Activated T-cell treated with anti-CD3 and anti-CD28 coated beads for 1 hour (primary cell): ENCODE data around the gene GIMAP7.
"Not testable (repeated sequence)": the region's sequence is repeated elsewhere in the genome, so short reads cannot be mapped to it uniquely, and the experiment has no call there.

Experiments used
- DNase-seq: peaks from one replicate; pipeline ENCODE4 v3.0.0-alpha.2; 2020; ENCODE audit warnings: low read depth

GIMAP7 gene

GRCh38 chr7:150514748-150515222 lies at the start of gene GIMAP7:
Gene GIMAP7 (plus strand): TSS chr7:150514872. CDS start chr7:150519975, 5,103 bp downstream.
- peak; percentile 44 for DNase-seq

GRCh38 chr7:150464962-150465361 lies 49.7 kb upstream of the GIMAP7 start:
- DNase-seq: no peak

DNA sequence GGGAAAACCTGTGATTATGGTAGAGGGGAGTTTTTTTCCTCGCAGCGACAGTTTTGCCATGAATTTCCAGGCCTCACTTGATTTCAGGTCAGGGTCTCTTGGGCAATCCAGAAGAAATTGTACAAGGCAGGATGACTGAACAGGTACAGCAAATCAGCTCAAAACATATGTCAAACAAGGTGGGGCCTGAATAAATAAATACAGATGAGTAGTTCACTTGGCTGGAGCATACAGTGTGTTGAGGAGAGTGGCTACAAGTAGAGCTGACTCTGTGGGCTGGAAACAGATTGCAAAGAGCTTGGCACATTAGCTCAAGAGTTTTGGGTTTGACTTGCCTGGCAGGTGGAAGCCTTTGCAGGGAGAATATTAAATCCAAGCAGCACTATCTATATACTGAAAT lies 49.3 kb upstream of the GIMAP7 start:
- no peak for DNase-seq

DNA sequence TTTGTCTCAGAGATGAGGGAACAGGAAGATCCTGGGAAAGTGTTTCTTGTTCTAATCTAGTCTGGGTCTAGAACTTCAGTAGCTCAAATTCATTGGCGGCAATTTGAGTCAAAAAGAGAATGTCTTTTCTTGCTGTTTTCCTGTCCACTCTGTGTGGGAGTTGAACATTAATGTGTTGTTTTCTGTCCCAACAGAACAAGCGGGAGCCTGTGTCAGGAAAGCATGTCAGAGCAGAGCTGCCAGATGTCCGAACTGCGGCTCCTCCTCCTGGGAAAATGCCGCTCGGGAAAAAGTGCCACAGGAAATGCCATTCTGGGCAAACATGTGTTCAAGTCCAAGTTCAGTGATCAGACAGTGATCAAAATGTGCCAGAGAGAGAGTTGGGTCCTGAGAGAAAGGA lies 48.2 kb upstream of the GIMAP7 start:
- DNase-seq: no peak

DNA sequence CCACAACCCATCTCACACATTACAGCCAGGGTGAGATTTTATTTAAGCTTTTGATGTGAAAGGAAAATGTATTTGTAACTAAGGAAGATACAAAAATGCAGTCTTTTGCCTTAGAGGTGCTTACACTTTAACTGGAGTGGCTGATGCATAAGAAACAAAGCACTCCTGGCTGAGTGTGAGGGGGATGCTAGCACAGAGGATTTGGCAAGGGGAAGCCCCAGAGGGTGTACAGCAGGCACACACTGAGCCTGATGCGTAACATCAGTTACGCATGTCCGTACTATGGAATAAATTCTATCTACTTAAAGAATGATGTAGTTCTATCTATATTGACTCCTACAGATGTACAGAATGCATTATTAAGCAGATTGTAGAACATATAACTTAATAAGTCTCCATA lies 46.4 kb upstream of the GIMAP7 start:
- no peak for DNase-seq

DNA sequence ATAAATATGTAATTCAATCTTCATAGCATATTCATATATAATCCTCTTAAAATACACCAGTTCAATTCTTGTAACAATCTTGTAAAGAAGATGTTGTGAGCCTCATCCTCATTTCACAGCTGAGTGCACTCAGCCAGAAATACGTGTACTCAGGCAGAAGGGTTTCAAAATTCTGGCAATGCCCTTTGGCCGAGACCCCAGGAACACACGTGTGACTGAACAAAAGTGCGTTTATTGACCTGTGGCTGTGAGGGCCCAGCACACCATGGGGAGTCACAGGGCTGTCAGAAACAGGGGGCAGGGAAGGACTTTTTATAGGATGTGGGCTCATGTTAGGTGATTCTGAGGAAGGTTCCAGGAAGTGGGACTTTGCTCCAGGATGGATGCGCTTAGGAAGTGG lies 42.8 kb upstream of the GIMAP7 start:
- no peak for DNase-seq

- no peak for DNase-seq
Measured at GRCh38 chr7:150473902-150474301, 40.8 kb upstream of the GIMAP7 start.

- no peak for DNase-seq
Measured at GRCh38 chr7:150476285-150476684, 38.4 kb upstream of the GIMAP7 start.

DNA sequence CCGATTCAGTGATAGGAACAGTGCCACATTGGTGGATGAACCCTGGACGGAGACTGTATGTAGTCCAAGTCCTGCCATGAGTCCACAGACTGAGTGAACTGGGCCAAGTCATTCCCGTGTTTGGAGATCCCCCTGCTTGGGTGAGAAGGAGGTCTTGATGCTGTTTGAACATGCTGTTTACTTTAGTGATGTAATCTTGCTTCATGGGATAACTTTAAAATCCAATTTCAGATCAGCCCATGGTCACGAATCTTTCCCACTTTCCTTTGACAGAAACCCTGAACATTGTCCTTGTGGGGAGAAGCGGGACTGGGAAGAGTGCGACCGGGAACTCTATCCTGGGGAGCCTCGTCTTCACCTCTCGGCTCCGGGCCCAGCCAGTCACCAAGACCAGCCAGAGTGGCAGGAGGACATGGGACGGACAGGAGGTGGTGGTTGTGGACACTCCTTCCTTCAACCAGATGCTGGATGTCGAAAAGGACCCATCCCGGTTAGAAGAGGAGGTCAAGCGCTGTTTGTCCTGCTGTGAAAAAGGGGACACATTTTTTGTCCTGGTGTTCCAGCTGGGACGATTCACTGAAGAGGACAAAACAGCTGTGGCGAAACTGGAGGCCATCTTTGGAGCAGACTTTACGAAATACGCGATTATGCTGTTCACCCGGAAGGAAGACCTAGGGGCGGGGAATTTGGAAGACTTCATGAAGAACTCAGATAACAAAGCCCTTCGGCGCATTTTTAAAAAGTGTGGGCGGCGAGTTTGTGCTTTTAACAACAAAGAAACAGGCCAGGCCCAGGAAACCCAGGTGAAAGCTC lies 37.6 kb upstream of the GIMAP7 start:
- DNase-seq: no peak

DNA sequence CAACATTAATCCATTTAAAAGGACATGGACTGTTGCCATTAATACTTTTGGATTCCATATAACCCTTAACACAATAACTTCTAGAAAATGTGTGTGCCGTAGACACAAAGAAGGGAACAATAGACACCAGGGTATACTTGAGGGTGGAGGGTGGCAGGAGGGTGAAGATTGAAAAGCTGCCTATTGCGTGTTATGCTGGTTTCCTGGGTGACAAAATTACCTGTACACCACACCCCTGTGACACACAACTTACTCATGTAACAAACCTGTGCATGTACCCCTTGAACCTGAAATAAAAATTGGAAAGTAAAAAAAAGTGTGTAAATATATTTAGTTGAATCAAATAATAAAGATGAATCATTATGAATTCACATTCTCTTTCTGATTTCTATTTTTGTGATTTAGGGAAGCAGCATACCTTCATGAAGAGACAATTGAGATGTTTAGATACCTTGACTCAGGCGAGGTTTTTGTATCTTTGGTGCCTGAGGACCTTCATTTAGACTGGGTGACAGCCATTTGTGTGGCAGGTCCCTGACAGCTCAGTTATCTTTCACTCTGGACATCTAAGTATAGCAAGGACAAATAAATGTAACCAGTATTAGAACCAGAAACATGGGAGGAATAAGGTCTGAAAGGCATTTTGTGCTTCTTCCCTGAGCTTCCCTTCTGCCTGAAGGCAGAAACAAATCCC lies 35.5 kb upstream of the GIMAP7 start:
- no peak for DNase-seq

GRCh38 chr7:150481186-150481920 lies 33.3 kb upstream of the GIMAP7 start:
- no peak for DNase-seq

DNA sequence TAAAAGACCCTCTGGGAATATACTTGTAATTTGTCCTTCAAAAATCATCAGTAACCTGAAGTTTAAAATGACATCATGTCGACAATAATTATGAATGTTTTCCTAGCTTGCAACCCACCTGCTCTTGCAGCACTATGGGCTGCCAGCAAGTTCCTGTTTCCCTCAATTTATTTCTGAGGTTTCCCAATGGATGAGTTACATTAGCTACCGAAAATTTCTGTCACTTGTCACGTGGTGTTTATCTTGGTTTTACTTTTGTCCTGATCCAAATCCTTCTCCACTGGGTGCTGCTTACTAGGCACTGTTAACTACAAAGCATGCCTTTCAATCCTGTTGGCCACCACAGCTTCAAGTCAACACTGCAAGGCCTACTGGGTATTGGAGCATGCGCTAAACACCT lies 32.8 kb upstream of the GIMAP7 start:
- no peak for DNase-seq

- DNase-seq: not testable (repeated sequence)
Measured at GRCh38 chr7:150483514-150483913, 31.2 kb upstream of the GIMAP7 start.

DNA sequence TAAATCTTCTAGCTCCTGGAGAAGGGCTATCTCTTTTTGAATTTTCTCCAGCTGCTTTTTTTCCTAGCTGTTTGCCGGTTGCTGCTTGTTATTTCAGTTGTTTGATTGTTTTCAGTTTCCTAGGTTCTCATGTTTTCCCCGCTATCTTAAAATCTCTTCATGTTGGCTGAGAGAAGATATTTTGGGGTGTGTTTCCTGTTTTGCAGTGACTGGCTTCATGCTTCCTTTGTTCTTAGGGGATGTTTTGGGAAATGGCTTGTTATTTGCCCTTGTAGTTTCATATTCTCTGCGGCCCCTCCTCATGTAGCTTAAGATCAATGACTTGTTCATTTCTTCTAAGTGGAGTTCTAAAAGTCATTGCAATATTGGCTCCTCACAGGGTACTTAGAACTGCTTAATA lies 30.6 kb upstream of the GIMAP7 start:
- DNase-seq: not testable (repeated sequence)

DNA sequence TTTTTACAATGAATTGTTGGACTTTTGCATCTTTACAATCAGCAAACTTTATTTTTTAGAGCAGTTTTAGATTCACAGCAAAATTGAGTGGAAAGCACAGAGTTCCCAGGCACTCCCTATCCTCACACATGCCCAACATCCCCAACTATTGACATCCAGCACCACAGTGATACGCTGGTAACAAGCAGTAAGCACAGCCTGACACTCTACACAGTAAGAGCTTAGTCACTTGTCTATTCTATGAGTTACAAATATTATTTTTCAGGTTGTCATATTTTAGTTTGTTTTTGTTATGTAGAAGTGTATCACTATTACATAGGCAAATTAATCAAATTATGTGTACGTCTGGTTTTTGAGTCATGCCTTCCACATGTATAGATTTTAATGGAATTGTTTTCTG lies 27.0 kb upstream of the GIMAP7 start:
- DNase-seq: no peak

- no peak for DNase-seq
Measured at GRCh38 chr7:150489782-150490181, 24.9 kb upstream of the GIMAP7 start.

GRCh38 chr7:150493442-150493841 lies 21.2 kb upstream of the GIMAP7 start:
- DNase-seq: not testable (repeated sequence)

DNA sequence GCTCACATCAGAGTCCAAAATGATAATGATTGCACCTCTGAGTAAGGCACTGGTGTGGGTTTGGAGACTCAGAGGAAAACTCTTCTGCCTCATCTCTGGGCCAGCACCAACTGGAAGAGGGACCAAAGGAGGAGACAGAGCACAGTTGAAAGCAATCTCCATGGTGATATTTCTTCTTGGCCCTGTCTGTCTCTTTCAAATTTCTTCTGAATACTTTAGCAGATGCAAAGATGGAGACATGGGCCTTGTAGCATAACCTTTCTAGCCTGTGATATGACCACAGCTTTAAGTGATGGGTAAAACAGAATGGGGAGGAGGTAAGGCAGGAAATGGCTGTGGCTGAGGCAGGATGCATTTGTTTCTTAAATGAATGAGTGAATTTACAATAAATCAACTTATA lies 12.2 kb upstream of the GIMAP7 start:
- DNase-seq: no peak

GRCh38 chr7:150503155-150503554 lies 11.5 kb upstream of the GIMAP7 start:
- no peak for DNase-seq

GRCh38 chr7:150503581-150503980 lies 11.1 kb upstream of the GIMAP7 start:
- no peak for DNase-seq

- no peak for DNase-seq
Measured at GRCh38 chr7:150507947-150508602, 6.6 kb upstream of the GIMAP7 start.

DNA sequence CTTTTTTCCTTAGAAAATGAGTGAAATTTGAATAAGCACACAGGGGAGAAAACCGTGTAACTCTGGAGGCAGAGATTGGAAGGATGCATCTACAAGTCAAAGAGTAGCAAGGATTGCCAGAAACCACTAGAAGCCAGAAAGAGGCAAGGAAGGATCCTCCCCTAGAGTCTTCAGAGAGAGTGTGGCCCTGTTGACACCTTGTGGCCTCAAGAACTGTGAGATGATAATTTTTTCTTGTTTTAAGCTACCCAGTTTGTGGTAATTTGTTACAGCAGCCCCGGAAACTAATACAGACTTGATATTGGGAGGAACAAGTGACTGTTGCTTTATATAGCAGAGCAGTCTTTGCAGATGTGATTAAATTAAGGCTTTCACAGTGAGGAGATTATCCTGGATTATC lies 3.6 kb upstream of the GIMAP7 start:
- DNase-seq: no peak
